Astrocyte of the spinal cord (primary cell): ENCODE data around the gene KIAA0408.

Experiments used
- DNase-seq: peaks from one replicate; pipeline ENCODE4 v3.0.0; 2011; ENCODE audit warnings: low read depth, low spot score
- H3K4me3 ChIP-seq: 2 replicates; pipeline ENCODE4 v1.5.1; 2011; ENCODE audit warnings: low read depth, mild to moderate bottlenecking, low read length, moderate library complexity
- in situ Hi-C: cut with HindIII; loops from 2 replicates; pipeline ENCODE4 v1.10.0; 2017; ENCODE audit warnings: low sequenced_read_pairs
- TF ChIP-seq, protein P1 (sequence below): IDR thresholded peaks from 2 replicates; pipeline ENCODE4 v1.5.1; 2012; ENCODE audit warnings: low read depth, mild to moderate bottlenecking, low read length, inconsistent platforms

KIAA0408 gene

DNA sequence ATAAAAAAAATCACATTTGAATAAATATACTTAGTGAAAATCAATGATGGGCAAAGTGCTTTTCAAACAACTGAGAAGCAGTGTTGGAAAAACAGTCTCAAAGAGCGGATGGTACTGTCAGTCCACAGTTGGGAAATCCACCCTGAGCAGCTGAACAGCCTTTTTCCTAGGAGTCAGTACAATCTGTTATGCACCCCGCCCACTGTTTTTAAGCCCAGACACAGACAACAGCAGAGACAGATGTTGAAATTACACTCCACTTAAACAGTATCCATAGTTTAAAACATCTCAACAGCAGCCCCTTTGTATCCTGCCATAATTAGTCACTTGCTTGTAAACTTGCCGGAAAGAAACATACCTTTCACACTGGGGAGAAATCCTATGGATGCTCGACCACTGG lies 372 bp downstream of the KIAA0408 start:
- H3K4me3 ChIP-seq, result no peak overlapping the region
- in situ Hi-C loops, result no loop called here

DNA sequence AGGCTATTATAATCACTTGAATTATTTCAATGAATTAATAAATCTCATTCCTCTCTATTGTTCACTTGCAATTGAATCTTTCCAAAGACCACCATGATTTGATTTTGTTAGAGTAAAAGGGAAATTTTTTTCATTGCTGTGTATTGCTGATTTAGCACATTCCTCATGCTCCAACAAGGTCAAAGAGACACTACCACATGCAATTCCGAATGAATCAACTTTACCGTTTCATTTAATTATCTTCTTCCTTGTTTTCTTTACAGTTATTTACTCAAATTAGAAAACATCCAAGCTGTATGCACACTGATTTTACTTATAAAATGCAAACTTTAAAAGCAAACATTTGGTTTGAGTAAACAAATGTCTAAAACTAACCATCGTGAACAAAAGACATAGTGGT lies 967 bp downstream of the KIAA0408 start:
- no peak for DNase-seq
- in situ Hi-C loops, result no loop called here
- TF ChIP-seq, protein P1, sequence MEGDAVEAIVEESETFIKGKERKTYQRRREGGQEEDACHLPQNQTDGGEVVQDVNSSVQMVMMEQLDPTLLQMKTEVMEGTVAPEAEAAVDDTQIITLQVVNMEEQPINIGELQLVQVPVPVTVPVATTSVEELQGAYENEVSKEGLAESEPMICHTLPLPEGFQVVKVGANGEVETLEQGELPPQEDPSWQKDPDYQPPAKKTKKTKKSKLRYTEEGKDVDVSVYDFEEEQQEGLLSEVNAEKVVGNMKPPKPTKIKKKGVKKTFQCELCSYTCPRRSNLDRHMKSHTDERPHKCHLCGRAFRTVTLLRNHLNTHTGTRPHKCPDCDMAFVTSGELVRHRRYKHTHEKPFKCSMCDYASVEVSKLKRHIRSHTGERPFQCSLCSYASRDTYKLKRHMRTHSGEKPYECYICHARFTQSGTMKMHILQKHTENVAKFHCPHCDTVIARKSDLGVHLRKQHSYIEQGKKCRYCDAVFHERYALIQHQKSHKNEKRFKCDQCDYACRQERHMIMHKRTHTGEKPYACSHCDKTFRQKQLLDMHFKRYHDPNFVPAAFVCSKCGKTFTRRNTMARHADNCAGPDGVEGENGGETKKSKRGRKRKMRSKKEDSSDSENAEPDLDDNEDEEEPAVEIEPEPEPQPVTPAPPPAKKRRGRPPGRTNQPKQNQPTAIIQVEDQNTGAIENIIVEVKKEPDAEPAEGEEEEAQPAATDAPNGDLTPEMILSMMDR, result no peak

More for the DNA sequence above, 372 bp downstream of the KIAA0408 start:
- TF ChIP-seq, protein P1, result no peak
- no peak for DNase-seq

DNA sequence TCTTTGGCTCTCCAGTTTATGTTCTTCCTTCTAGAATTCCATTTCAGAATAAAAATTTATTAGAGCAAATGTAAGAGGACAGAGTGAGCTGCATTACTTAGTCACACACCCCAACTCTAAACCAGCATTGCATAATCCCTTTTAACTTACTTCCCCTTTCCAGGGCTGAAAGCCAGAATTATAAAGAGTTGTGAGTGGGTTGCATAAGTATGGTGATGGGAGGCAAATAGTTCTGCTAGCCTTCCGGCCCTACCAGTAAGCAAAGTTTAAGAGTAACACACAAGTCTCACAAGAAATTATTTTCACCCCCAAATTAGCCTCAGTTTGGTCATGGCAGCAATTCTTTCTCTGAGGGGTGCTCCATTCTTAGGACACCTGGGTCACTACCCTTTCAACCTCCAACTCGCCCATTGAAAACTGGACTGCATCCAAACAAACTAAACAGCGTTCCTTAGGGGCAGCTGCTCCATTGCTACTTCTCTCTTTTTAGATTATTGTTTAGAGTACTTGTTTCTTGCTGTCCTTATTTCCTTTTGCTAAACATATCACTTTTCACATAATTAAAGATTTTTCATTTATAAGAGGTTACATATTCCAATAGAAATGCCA lies 1.6 kb downstream of the KIAA0408 start:
- TF ChIP-seq, protein P1, result no peak
- peak; percentile 64 for DNase-seq
- no peak overlapping the region for H3K4me3 ChIP-seq
- in situ Hi-C loops, result no loop called here

More for the DNA sequence above, 967 bp downstream of the KIAA0408 start:
- no peak overlapping the region for H3K4me3 ChIP-seq

DNA sequence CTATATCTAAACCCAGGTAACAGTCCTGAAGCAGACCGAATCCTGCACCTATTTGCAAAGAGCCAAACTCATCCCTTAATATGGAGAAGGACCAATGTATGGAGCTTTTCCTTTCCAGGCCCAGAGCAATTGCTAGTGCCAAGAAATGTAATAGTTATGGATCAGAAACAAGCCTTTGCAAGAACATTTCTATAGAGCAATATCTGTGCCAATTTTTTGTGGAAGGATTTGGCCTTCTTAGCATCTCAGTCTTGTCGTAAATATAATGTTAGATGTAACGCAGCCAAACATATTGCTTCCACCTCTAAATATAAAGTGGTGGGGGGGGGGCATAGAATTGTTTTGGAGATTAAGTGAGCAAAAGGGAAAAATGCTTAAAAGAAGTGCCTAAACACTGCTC lies 2.7 kb downstream of the KIAA0408 start:
- in situ Hi-C loops, result no loop called here
- H3K4me3 ChIP-seq, result no peak overlapping the region
- DNase-seq, result no peak
- TF ChIP-seq, protein P1, result no peak

DNA sequence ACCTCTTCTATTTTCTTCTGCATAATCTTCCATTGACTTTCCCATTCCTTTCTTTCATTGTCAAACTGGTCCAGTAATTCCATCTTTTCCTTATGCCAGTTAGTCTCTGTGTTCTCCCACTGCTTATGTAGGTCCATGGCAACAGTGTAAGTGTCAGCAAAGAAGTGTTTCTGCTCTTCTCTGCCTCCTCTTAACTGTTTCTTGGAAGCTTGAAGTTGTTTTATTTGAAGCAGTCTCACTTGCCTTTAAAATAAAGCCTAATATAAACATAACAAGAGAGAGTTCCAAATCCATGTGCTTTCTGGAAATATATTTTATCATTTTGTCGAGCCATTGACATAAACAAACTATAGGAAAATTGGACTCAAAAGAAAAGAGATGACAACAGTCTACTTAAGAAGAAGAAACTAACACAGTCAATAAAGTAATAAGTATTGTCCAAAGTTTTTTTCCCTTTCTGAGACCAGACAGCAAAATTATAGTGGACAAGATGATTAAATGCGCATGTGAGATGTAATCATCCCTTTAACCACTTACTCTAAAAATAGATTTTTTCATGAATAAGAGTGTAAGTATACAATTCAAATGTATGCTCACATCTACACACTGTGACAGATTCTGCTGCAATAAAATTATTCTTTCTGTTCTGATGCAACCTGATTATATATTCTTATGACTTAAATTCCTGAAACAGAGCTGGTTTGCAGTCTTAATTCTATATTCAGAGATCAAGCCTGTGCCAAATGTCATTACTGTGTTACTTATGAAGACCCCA lies 5.2 kb downstream of the KIAA0408 start:
- DNase-seq, result no peak
- TF ChIP-seq, protein P1, result no peak
- in situ Hi-C loops, result no loop called here
- H3K4me3 ChIP-seq, result no peak overlapping the region

DNA sequence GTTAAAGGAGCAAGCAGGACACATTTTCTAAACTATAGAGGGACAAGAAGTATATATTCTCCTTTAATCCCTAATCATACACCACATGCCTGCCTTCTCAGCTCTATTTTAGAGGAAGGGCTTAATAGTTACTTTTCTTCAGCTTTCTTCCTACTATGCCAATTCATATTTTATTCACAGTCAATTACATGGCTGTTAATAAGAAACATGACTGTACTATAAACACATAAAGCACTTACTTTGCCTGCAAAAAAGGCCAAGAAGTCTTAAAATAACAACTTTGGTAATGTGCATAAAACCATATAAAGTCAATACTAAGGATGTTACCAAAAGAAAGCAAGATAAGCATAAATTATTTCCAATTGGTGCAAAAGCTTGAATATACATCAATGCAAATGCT lies 6.4 kb downstream of the KIAA0408 start:
- in situ Hi-C loops, result no loop called here
- TF ChIP-seq, protein P1, result no peak
- no peak for DNase-seq
- H3K4me3 ChIP-seq, result no peak overlapping the region
